COLO668 (cell line): ENCODE measurements around the gene CPVL.
"Not testable (repeated sequence)": the region's sequence is repeated elsewhere in the genome, so short reads cannot be mapped to it uniquely, and the experiment has no call there.

ENCODE experiments used
- DNase-seq: peaks from one replicate; lab custom pipeline; 2025; ENCODE audit not compliant: unreplicated experiment; lab: John Stamatoyannopoulos, UW

Gene CPVL

GRCh38 chr7:29120955-29121354 lies 25.4 kb downstream of the CPVL start:
- no peak for DNase-seq

GRCh38 chr7:29119538-29119937 lies 26.8 kb downstream of the CPVL start:
- DNase-seq, result no peak

GRCh38 chr7:29116361-29117200 lies 29.8 kb downstream of the CPVL start:
- DNase-seq, result no peak

GRCh38 chr7:29115753-29116152 lies 30.6 kb downstream of the CPVL start:
- DNase-seq, result no peak

GRCh38 chr7:29115130-29115687 lies 31.1 kb downstream of the CPVL start:
- no peak for DNase-seq

GRCh38 chr7:29114266-29114665 lies 32.1 kb downstream of the CPVL start:
- not testable (repeated sequence) for DNase-seq

GRCh38 chr7:29113384-29114102 lies 32.8 kb downstream of the CPVL start:
- DNase-seq, result peak; percentile 32

GRCh38 chr7:29112721-29113120 lies 33.6 kb downstream of the CPVL start:
- DNase-seq, result no peak

- no peak for DNase-seq
Measured at GRCh38 chr7:29109899-29110298, 36.4 kb downstream of the CPVL start.

GRCh38 chr7:29109358-29109757 lies 37.0 kb downstream of the CPVL start:
- DNase-seq, result no peak

GRCh38 chr7:29107056-29107455 lies 39.3 kb downstream of the CPVL start:
- DNase-seq, result no peak

GRCh38 chr7:29106669-29106988 lies 39.7 kb downstream of the CPVL start:
- DNase-seq, result no peak

GRCh38 chr7:29105752-29106668 lies 40.3 kb downstream of the CPVL start:
- DNase-seq, result peak; percentile 62

GRCh38 chr7:29105191-29105590 lies 41.1 kb downstream of the CPVL start:
- no peak for DNase-seq

- peak; percentile 71 for DNase-seq
Measured at GRCh38 chr7:29102558-29103151, 43.7 kb downstream of the CPVL start.

- DNase-seq, result no peak
Measured at GRCh38 chr7:29100924-29101323, 45.4 kb downstream of the CPVL start.

GRCh38 chr7:29099896-29100847 lies 46.2 kb downstream of the CPVL start:
- DNase-seq, result no peak

- no peak for DNase-seq
Measured at GRCh38 chr7:29096446-29096730, 49.9 kb downstream of the CPVL start.

- no peak for DNase-seq
Measured at GRCh38 chr7:29095631-29096445, 50.5 kb downstream of the CPVL start.
